GM10266 (cell line): ENCODE data around the gene CELSR2.
"Not testable (repeated sequence)": the region's sequence is repeated elsewhere in the genome, so short reads cannot be mapped to it uniquely, and the experiment has no call there.

Source experiments
- DNase-seq: peaks from one replicate; pipeline ENCODE4 v3.0.0; 2012; ENCODE audit errors: extremely low spot score
- CTCF ChIP-seq: IDR thresholded peaks from 2 replicates; pipeline ENCODE4 v1.5.1; 2012; ENCODE audit warnings: mild to moderate bottlenecking, low read depth; ENCODE audit not compliant: control insufficient read depth, insufficient read depth; ENCODE audit errors: missing control alignments

Gene CELSR2

GRCh38 chr1:109301874-109302273, 52.5 kb downstream of the CELSR2 start:
- DNase-seq = no peak
- TF ChIP-seq CTCF = no peak

- DNase-seq = no peak
- no peak for TF ChIP-seq CTCF
These were observed 55.0 kb downstream of the CELSR2 start for GRCh38 chr1:109304226-109304920.

- DNase-seq = not testable (repeated sequence)
These were observed 56.7 kb downstream of the CELSR2 start for GRCh38 chr1:109305991-109306390.

- no peak for DNase-seq
- TF ChIP-seq CTCF = no peak
These were observed 57.5 kb downstream of the CELSR2 start, which contains the start of gene MYBPHL for GRCh38 chr1:109306832-109307273. MYBPHL (minus strand) TSS chr1:109307011; CDS start chr1:109306991, 20 bp downstream.

GRCh38 chr1:109307274-109308021, 58.1 kb downstream of the CELSR2 start:
- no peak for TF ChIP-seq CTCF
- DNase-seq = no peak

GRCh38 chr1:109309347-109309746, 60.0 kb downstream of the CELSR2 start:
- TF ChIP-seq CTCF = no peak
- no peak for DNase-seq

GRCh38 chr1:109312246-109312645, 62.9 kb downstream of the CELSR2 start:
- TF ChIP-seq CTCF = no peak
- DNase-seq = no peak
